ENCODE results near the gene TCF7.
A peak's percentile ranks its signal among the peaks of the same experiment; 100 is the strongest.

TCF7 gene

GRCh38 chr5:134131165-134131564 is 16.7 kb downstream of the TCF7 start:
- DNase-seq (ENCODE audit: low spot score), result no peak

- no peak for DNase-seq (ENCODE audit: low spot score)
Measured at GRCh38 chr5:134131578-134132350, 17.3 kb downstream of the TCF7 start.

GRCh38 chr5:134132372-134133187 is 18.1 kb downstream of the TCF7 start:
- DNase-seq (ENCODE audit: low spot score), result peak; percentile 55

GRCh38 chr5:134133188-134133994 is 18.9 kb downstream of the TCF7 start:
- no peak for DNase-seq (ENCODE audit: low spot score)

- no peak for DNase-seq (ENCODE audit: low spot score)
Measured at GRCh38 chr5:134133995-134134541, 19.6 kb downstream of the TCF7 start.

GRCh38 chr5:134135091-134135655 is 20.7 kb downstream of the TCF7 start:
- DNase-seq (ENCODE audit: low spot score), result no peak

- DNase-seq (ENCODE audit: low spot score), result no peak
Measured at GRCh38 chr5:134136221-134136631, 21.7 kb downstream of the TCF7 start.

- no peak for DNase-seq (ENCODE audit: low spot score)
Measured at GRCh38 chr5:134136771-134137170, 22.3 kb downstream of the TCF7 start.

GRCh38 chr5:134138416-134139376 is 24.2 kb downstream of the TCF7 start:
- no peak for DNase-seq (ENCODE audit: low spot score)

GRCh38 chr5:134139377-134139851 is 24.9 kb downstream of the TCF7 start:
- DNase-seq (ENCODE audit: low spot score), result no peak

- no peak for DNase-seq (ENCODE audit: low spot score)
Measured at GRCh38 chr5:134139891-134140469, 25.5 kb downstream of the TCF7 start.

- peak; percentile 78 for DNase-seq (ENCODE audit: low spot score)
Measured at GRCh38 chr5:134140530-134141201, 26.2 kb downstream of the TCF7 start.

- DNase-seq (ENCODE audit: low spot score), result no peak
Measured at GRCh38 chr5:134141331-134142050, 27.0 kb downstream of the TCF7 start.

GRCh38 chr5:134142052-134142451 is 27.6 kb downstream of the TCF7 start:
- DNase-seq (ENCODE audit: low spot score), result no peak

- no peak for DNase-seq (ENCODE audit: low spot score)
Measured at GRCh38 chr5:134142806-134143205, 28.3 kb downstream of the TCF7 start.

GRCh38 chr5:134143431-134143830 is 28.9 kb downstream of the TCF7 start:
- DNase-seq (ENCODE audit: low spot score), result no peak

- DNase-seq (ENCODE audit: low spot score), result no peak
Measured at GRCh38 chr5:134143944-134144941, 29.8 kb downstream of the TCF7 start.
